Endothelial cell (in vitro differentiated cells): ENCODE measurements around the gene USP48. TPM values are rescaled to one million over a fixed set of nuclear protein-coding genes. Genes with fewer than 3 reads are reported as not detected.

Experiments
- DNase-seq: peaks from one replicate; pipeline ENCODE4 v3.0.0; 2021; ENCODE audit warnings: low spot score
- H3K27ac Mint-ChIP-seq: one replicate; pipeline ENCODE4 v1.8.0; 2021; ENCODE audit warnings: mixed read lengths, inconsistent platforms; ENCODE audit not compliant: unreplicated experiment
- H3K27me3 Mint-ChIP-seq: one replicate; pipeline ENCODE4 v1.8.0; 2021; ENCODE audit warnings: mild to moderate bottlenecking, moderate library complexity, mixed read lengths, inconsistent platforms; ENCODE audit not compliant: unreplicated experiment
- H3K36me3 Mint-ChIP-seq: one replicate; pipeline ENCODE4 v1.8.0; 2021; ENCODE audit warnings: mild to moderate bottlenecking, low read depth, mixed read lengths, inconsistent platforms; ENCODE audit not compliant: unreplicated experiment
- H3K4me1 Mint-ChIP-seq: one replicate; pipeline ENCODE4 v1.8.0; 2021; ENCODE audit warnings: mild to moderate bottlenecking, mixed read lengths, inconsistent platforms; ENCODE audit not compliant: unreplicated experiment
- H3K4me3 Mint-ChIP-seq: one replicate; pipeline ENCODE4 v1.8.0; 2021; ENCODE audit warnings: mild to moderate bottlenecking, mixed read lengths, inconsistent platforms; ENCODE audit not compliant: unreplicated experiment
- H3K9me3 Mint-ChIP-seq: one replicate; pipeline ENCODE4 v1.8.0; 2021; ENCODE audit warnings: mixed read lengths, inconsistent platforms; ENCODE audit not compliant: unreplicated experiment
- total RNA-seq: library from RNA; stranded (reverse); fragmentation: NEBNext Ultra II Directional; extraction: Animal tissue kit (Norgen Biotek cat#: 25700); gene quantifications from one replicate; pipeline ENCODE4 v1.2.1, GENCODE V29; 2021; ENCODE audit not compliant: unreplicated experiment
- TF ChIP-seq, protein P1 (sequence below): fragments of 200-600 bp; sonication (generic); IDR thresholded peaks from one replicate; pipeline ENCODE4 v1.5.0; 2021; ENCODE audit warnings: antibody characterized with exemption; ENCODE audit not compliant: unreplicated experiment

USP48 gene
- total RNA-seq, 1 donor from 2014 or later: 57.9 TPM

- H3K9me3 Mint-ChIP-seq: no peaks in the 10 kb centered on the region
- no peak overlapping the region for H3K4me3 Mint-ChIP-seq
- peaks cover 2% of the 10 kb centered on the region for H3K27me3 Mint-ChIP-seq
- DNase-seq: no peak
- peaks cover 11% of the 10 kb centered on the region for H3K36me3 Mint-ChIP-seq
- TF ChIP-seq, protein P1, sequence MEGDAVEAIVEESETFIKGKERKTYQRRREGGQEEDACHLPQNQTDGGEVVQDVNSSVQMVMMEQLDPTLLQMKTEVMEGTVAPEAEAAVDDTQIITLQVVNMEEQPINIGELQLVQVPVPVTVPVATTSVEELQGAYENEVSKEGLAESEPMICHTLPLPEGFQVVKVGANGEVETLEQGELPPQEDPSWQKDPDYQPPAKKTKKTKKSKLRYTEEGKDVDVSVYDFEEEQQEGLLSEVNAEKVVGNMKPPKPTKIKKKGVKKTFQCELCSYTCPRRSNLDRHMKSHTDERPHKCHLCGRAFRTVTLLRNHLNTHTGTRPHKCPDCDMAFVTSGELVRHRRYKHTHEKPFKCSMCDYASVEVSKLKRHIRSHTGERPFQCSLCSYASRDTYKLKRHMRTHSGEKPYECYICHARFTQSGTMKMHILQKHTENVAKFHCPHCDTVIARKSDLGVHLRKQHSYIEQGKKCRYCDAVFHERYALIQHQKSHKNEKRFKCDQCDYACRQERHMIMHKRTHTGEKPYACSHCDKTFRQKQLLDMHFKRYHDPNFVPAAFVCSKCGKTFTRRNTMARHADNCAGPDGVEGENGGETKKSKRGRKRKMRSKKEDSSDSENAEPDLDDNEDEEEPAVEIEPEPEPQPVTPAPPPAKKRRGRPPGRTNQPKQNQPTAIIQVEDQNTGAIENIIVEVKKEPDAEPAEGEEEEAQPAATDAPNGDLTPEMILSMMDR: no peak
- no peaks in the 10 kb centered on the region for H3K4me1 Mint-ChIP-seq
- peak overlapping the region; percentile 16 for H3K27ac Mint-ChIP-seq
Observed at GRCh38 chr1:21749859-21750468, 33.0 kb downstream of the USP48 start.

GRCh38 chr1:21749109-21749508 lies 33.8 kb downstream of the USP48 start:
- peaks cover 2% of the 10 kb centered on the region for H3K27me3 Mint-ChIP-seq
- no peak overlapping the region for H3K4me3 Mint-ChIP-seq
- H3K9me3 Mint-ChIP-seq: no peaks in the 10 kb centered on the region
- H3K27ac Mint-ChIP-seq: peak overlapping the region; percentile 32
- peaks cover 11% of the 10 kb centered on the region for H3K36me3 Mint-ChIP-seq
- TF ChIP-seq, protein P1: no peak
- DNase-seq: no peak
- H3K4me1 Mint-ChIP-seq: no peaks in the 10 kb centered on the region

- no peak for DNase-seq
- H3K9me3 Mint-ChIP-seq: no peaks in the 10 kb centered on the region
- no peaks in the 10 kb centered on the region for H3K27me3 Mint-ChIP-seq
- peaks cover 10% of the 10 kb centered on the region for H3K36me3 Mint-ChIP-seq
- TF ChIP-seq, protein P1: no peak
- H3K27ac Mint-ChIP-seq: no peak overlapping the region
- peaks cover 2% of the 10 kb centered on the region for H3K4me1 Mint-ChIP-seq
- no peak overlapping the region for H3K4me3 Mint-ChIP-seq
Observed at GRCh38 chr1:21743476-21743875, 39.5 kb downstream of the USP48 start.

- no peak overlapping the region for H3K4me3 Mint-ChIP-seq
- no peak for DNase-seq
- H3K27me3 Mint-ChIP-seq: no peaks in the 10 kb centered on the region
- peaks cover 10% of the 10 kb centered on the region for H3K36me3 Mint-ChIP-seq
- no peak overlapping the region for H3K27ac Mint-ChIP-seq
- H3K9me3 Mint-ChIP-seq: no peaks in the 10 kb centered on the region
- H3K4me1 Mint-ChIP-seq: peaks cover 2% of the 10 kb centered on the region
- TF ChIP-seq, protein P1: no peak
Observed at GRCh38 chr1:21742578-21742977, 40.4 kb downstream of the USP48 start.

- Mint-ChIP-seq H3K4me3 (no peak overlapping the region), H3K9me3 (no peaks in the 10 kb centered on the region), H3K27me3 (no peaks in the 10 kb centered on the region), H3K27ac (no peak overlapping the region), H3K4me1 (peaks cover 2% of the 10 kb centered on the region), H3K36me3 (peaks cover 13% of the 10 kb centered on the region)
- TF ChIP-seq, protein P1: no peak
- no peak for DNase-seq
Observed at GRCh38 chr1:21741206-21741605, 41.7 kb downstream of the USP48 start.
